K562 (cell line): ENCODE measurements around the gene DKKL1.

ENCODE experiments used
- MYC ChIP-seq, 2 experiments: fragments of 250-450 bp in 1 of 2; sonication (Bioruptor Pico) in 1 of 2; IDR thresholded peaks; 2 replicates each; pipeline versions ENCODE4 v1.5.1 to v1.6.1; 2012 to 2021; ENCODE audit warnings: low read depth in 2 of 2, borderline replicate concordance in 1 of 2, improper control_type of control experiment in 1 of 2, low read length in 1 of 2, mild to moderate bottlenecking in 1 of 2, moderate library complexity in 1 of 2
- RBM22 ChIP-seq: fragments of 200-400 bp; formaldehyde crosslinking; IDR thresholded peaks from 2 replicates; pipeline ENCODE4 v1.6.1; 2018; ENCODE audit warnings: low read length, low read depth; ENCODE audit not compliant: poor library complexity, severe bottlenecking
- SMARCC2 ChIP-seq: fragments of 450-650 bp; IDR thresholded peaks from 2 replicates; pipeline ENCODE4 v1.6.1; 2017; ENCODE audit warnings: antibody characterized with exemption, moderate library complexity, mild to moderate bottlenecking, low read depth
- ZNF121 ChIP-seq: sonication (generic); formaldehyde crosslinking; conservative IDR thresholded peaks from 2 replicates; pipeline ENCODE4 v1.8.0; 2022; ENCODE audit warnings: missing genetic modification reagents
- ZNF76 ChIP-seq: fragments of 250-450 bp; sonication (Bioruptor Pico); IDR thresholded peaks from 2 replicates; pipeline ENCODE4 v1.4.0; 2020; ENCODE audit warnings: mild to moderate bottlenecking, moderate library complexity, borderline replicate concordance
- TF ChIP-seq, protein P1 (sequence below): sonication (generic); formaldehyde crosslinking; IDR thresholded peaks from 2 replicates; pipeline ENCODE4 v1.9.0; 2022; ENCODE audit warnings: mild to moderate bottlenecking, missing genetic modification reagents
- TF ChIP-seq, protein P2 (sequence below): sonication (generic); formaldehyde crosslinking; IDR thresholded peaks from 2 replicates; pipeline ENCODE4 v1.8.0; 2023; ENCODE audit warnings: mild to moderate bottlenecking, missing genetic modification reagents

DNA sequence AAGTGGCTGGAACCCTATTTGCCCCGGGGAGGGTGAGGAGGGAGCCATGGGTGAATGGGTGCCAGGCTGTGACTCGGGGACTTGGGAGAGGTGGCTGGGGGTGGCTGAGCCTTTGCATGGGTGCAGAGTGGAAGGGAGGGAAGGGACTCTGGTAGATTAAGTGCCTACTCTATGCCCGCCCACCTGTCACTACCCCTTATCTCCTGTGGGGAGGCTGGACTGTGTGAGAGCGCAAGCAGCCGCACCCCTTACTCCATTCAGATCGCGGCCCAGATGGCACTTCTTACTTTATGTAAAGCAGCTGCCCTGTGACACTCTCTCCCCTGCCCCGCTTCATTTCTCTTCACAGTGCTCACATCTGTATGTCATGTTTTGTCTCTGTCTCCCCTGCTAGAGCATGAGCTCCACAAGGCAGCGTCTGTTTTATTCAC, 27.3 kb downstream of the DKKL1 start:
- TF ChIP-seq SMARCC2 (no peak), ZNF76 (no peak), RBM22 (no peak), MYC (IDR thresholded peaks at IDR 0.05; ENCODE audit: low read depth, low read length) (no peak), MYC (CRISPR knock-in tag; IDR thresholded peaks at IDR 0.05; ENCODE audit: borderline replicate concordance, low read depth) (no peak), ZNF121 (CRISPR knock-in tag) (no peak)
- TF ChIP-seq, protein P1, sequence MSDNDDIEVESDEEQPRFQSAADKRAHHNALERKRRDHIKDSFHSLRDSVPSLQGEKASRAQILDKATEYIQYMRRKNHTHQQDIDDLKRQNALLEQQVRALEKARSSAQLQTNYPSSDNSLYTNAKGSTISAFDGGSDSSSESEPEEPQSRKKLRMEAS (CRISPR knock-in tag) = no peak
- TF ChIP-seq, protein P2, sequence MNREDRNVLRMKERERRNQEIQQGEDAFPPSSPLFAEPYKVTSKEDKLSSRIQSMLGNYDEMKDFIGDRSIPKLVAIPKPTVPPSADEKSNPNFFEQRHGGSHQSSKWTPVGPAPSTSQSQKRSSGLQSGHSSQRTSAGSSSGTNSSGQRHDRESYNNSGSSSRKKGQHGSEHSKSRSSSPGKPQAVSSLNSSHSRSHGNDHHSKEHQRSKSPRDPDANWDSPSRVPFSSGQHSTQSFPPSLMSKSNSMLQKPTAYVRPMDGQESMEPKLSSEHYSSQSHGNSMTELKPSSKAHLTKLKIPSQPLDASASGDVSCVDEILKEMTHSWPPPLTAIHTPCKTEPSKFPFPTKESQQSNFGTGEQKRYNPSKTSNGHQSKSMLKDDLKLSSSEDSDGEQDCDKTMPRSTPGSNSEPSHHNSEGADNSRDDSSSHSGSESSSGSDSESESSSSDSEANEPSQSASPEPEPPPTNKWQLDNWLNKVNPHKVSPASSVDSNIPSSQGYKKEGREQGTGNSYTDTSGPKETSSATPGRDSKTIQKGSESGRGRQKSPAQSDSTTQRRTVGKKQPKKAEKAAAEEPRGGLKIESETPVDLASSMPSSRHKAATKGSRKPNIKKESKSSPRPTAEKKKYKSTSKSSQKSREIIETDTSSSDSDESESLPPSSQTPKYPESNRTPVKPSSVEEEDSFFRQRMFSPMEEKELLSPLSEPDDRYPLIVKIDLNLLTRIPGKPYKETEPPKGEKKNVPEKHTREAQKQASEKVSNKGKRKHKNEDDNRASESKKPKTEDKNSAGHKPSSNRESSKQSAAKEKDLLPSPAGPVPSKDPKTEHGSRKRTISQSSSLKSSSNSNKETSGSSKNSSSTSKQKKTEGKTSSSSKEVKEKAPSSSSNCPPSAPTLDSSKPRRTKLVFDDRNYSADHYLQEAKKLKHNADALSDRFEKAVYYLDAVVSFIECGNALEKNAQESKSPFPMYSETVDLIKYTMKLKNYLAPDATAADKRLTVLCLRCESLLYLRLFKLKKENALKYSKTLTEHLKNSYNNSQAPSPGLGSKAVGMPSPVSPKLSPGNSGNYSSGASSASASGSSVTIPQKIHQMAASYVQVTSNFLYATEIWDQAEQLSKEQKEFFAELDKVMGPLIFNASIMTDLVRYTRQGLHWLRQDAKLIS = no peak
